B cell (primary cell): ENCODE data around the gene SEMA4D. TPM values are rescaled to one million over a fixed set of nuclear protein-coding genes. Genes with fewer than 3 reads are reported as not detected.

Experiments used
- ATAC-seq: fragments of 200-7000 bp; cut with Tn5 transposase; one replicate; pipeline ENCODE4 v1.10.0; 2021; ENCODE audit warnings: low read depth, mild to moderate bottlenecking, moderate number of reproducible peaks, moderate library complexity
- CTCF ChIA-PET: fragments of 350-600 bp; sonication (Branson Sonifier 250); formaldehyde crosslinking; loops from one replicate; lab custom pipeline; 2021; ENCODE audit warnings: antibody characterized with exemption, inconsistent platforms; lab: Charles Lee
- POLR2A ChIA-PET: fragments of 350-600 bp; sonication (Branson Sonifier 250); formaldehyde crosslinking; loops from one replicate; lab custom pipeline; 2021; ENCODE audit warnings: antibody characterized with exemption; lab: Charles Lee
- DNase-seq: peaks from one replicate; pipeline ENCODE4 v3.0.0; 2013
- H2AFZ ChIP-seq: 2 replicates; pipeline ENCODE4 v1.6.1; 2012; ENCODE audit warnings: mild to moderate bottlenecking, low read depth, low read length; ENCODE audit not compliant: insufficient read depth, poor library complexity, severe bottlenecking
- H3K27ac ChIP-seq, 2 donors: 1 replicate in 1 of 2; 2 replicates in 1 of 2; pipeline ENCODE4 v1.5.1; 2012 to 2013; ENCODE audit warnings: low read length in 2 of 2, mild to moderate bottlenecking in 2 of 2, moderate library complexity in 1 of 2
- H3K27me3 ChIP-seq, 4 experiments: fragments of 200-600 bp in 1 of 4; sonication (generic) in 1 of 4; replicated peaks in 1 of 4; 1 replicate in 2 of 4; 2 replicates in 2 of 4; pipeline versions ENCODE4 v1.6.1 to v1.7.0; 2013 to 2016; ENCODE audit warnings: low read length in 3 of 4, mild to moderate bottlenecking in 2 of 4, mixed read lengths in 1 of 4, moderate library complexity in 1 of 4; ENCODE audit not compliant: insufficient read depth in 4 of 4, control insufficient read depth in 3 of 4; ENCODE audit errors: control extremely low read depth in 1 of 4
- H3K36me3 ChIP-seq, 2 experiments: replicated peaks in 1 of 2; 1 replicate in 1 of 2; 2 replicates in 1 of 2; pipeline versions ENCODE4 v1.6.1 to v1.7.1; 2013; ENCODE audit warnings: low read length in 1 of 2; ENCODE audit not compliant: insufficient read depth in 2 of 2, control insufficient read depth in 1 of 2; ENCODE audit errors: control extremely low read depth in 1 of 2, extremely low read depth in 1 of 2
- H3K4me1 ChIP-seq, 2 donors: fragments of 200-600 bp in 1 of 2; sonication (generic) in 1 of 2; 1 replicate in 1 of 2; 2 replicates in 1 of 2; pipeline versions ENCODE4 v1.5.1 to v1.6.1; 2013 to 2017; ENCODE audit warnings: low read length in 2 of 2; ENCODE audit not compliant: control insufficient read depth in 2 of 2, insufficient read depth in 2 of 2
- H3K4me2 ChIP-seq: replicated peaks from 2 replicates; pipeline ENCODE3; 2012; ENCODE audit warnings: mild to moderate bottlenecking, low read depth, low read length; ENCODE audit not compliant: poor library complexity, severe bottlenecking
- H3K4me3 ChIP-seq, 5 experiments: fragments of 200-600 bp in 1 of 5; sonication (generic) in 1 of 5; 1 replicate in 3 of 5; 2 replicates in 2 of 5; pipeline versions ENCODE4 v1.5.1 to v1.7.0; 2011 to 2016; ENCODE audit warnings: low read length in 4 of 5, mild to moderate bottlenecking in 4 of 5, low read depth in 2 of 5, control low read depth in 1 of 5, moderate library complexity in 1 of 5; ENCODE audit not compliant: insufficient read depth in 1 of 5; ENCODE audit errors: control extremely low read depth in 1 of 5, extremely low read depth in 1 of 5
- H3K79me2 ChIP-seq: fragments of 200-600 bp; sonication (generic); one replicate; pipeline ENCODE4 v1.6.0; 2016; ENCODE audit warnings: low read length; ENCODE audit not compliant: control insufficient read depth, insufficient read depth
- H3K9ac ChIP-seq: fragments of 200-600 bp; sonication (generic); 2 replicates; pipeline ENCODE4 v1.6.1; 2017; ENCODE audit warnings: mild to moderate bottlenecking, low read length, moderate library complexity
- H3K9me3 ChIP-seq, 3 donors: one replicate each; pipeline versions ENCODE4 v1.6.1 to v1.7.1; 2013; ENCODE audit warnings: low read length in 2 of 3; ENCODE audit not compliant: control insufficient read depth in 2 of 3, insufficient read depth in 1 of 3; ENCODE audit errors: control extremely low read depth in 1 of 3
- H4K20me1 ChIP-seq: 2 replicates; pipeline ENCODE4 v1.6.0; 2012; ENCODE audit warnings: mild to moderate bottlenecking, low read length; ENCODE audit not compliant: insufficient read depth, control insufficient read depth, poor library complexity, severe bottlenecking
- H3K27ac Mint-ChIP-seq: one replicate; pipeline ENCODE4 v1.8.0; 2021; ENCODE audit warnings: mixed read lengths
- H3K27me3 Mint-ChIP-seq: one replicate; pipeline ENCODE4 v1.8.0; 2021; ENCODE audit warnings: mixed read lengths
- H3K4me1 Mint-ChIP-seq: one replicate; pipeline ENCODE4 v1.8.0; 2021; ENCODE audit warnings: mixed read lengths
- H3K4me3 Mint-ChIP-seq: one replicate; pipeline ENCODE4 v1.8.0; 2021; ENCODE audit warnings: mixed read lengths
- H3K9me3 Mint-ChIP-seq: one replicate; pipeline ENCODE4 v1.8.0; 2022; ENCODE audit warnings: mixed read lengths; ENCODE audit not compliant: insufficient read depth
- CTCF ChIP-seq: fragments of 200-600 bp; IDR thresholded peaks from one replicate; pipeline ENCODE4 v1.8.0; 2022; ENCODE audit warnings: antibody characterized with exemption, mild to moderate bottlenecking
- EZH2 ChIP-seq: IDR thresholded peaks from 2 replicates; pipeline ENCODE4 v1.6.1; 2012; ENCODE audit warnings: borderline replicate concordance, low read depth, mild to moderate bottlenecking, moderate library complexity, low read length; ENCODE audit not compliant: insufficient read depth, poor library complexity, severe bottlenecking
- whole genome bisulfite sequencing: methylation state at CpG from one replicate; pipeline ENCODE4 v1.1.5; 2013; ENCODE audit warnings: missing lambda C conversion rate; ENCODE audit not compliant: insufficient coverage; 5-methylcytosine and 5-hydroxymethylcytosine counted together
- intact Hi-C: fragments of 100-400 bp; cut with micrococcal nuclease; formaldehyde crosslinking; loops from one replicate; pipeline ENCODE4 v1.10.0; 2022
- polyA plus RNA-seq: library from polyadenylated mRNA; depleted of rRNA; stranded (reverse); fragments of >200 nt; gene quantifications from 2 replicates; pipeline ENCODE4 v1.2.3, GENCODE V29; 2012
- total RNA-seq, 2 donors: library from RNA; stranded (reverse); fragments of 120-200 nt in 1 of 2; gene quantifications; 1 replicate in 1 of 2; 2 replicates in 1 of 2; pipeline versions ENCODE4 v1.2.3 to v1.2.4, GENCODE V29; 2013 to 2022

Gene SEMA4D
- total and polyA plus RNA-seq, 2 donors (not counting 1 experiment from before 2014, with no cell fraction given) = 53.6 to 231 TPM

- TF ChIP-seq CTCF = no peak
- no peak for TF ChIP-seq EZH2
- Histone ChIP-seq H4K20me1 (peaks cover 28% of the 10 kb centered on the region), H3K27me3 (no peaks in the 10 kb centered on the region), H3K4me2 (no peak overlapping the region), H3K27ac (no peak overlapping the region), H3K4me1 (peaks cover 0 to 7% of the 10 kb centered on the region in 2 donors), H3K79me2 (peaks cover 16% of the 10 kb centered on the region), H3K4me3 (no peak overlapping the region), H2AFZ (no peak overlapping the region), H3K9ac (no peak overlapping the region), H3K36me3 (peaks cover 15 to 92% of the 10 kb centered on the region in 2 experiments), H3K9me3 (no peaks in the 10 kb centered on the region)
- 100% methylated on average over 4 of the region's 5 CpGs for WGBS
- CTCF ChIA-PET = interaction anchor here (0.8 to 1.7 kb wide), 6 partner anchors 8 to 201 kb away, joined by 3 to 5 read pairs (median 4); no protein-coding TSS in a partner anchor
- Mint-ChIP-seq H3K27ac (no peak overlapping the region), H3K4me1 (peaks cover 8% of the 10 kb centered on the region), H3K27me3 (no peaks in the 10 kb centered on the region), H3K4me3 (no peak overlapping the region), H3K9me3 (no peaks in the 10 kb centered on the region)
- intact Hi-C loops = no loop called here
- ATAC-seq = no peak
- POLR2A ChIA-PET = no interaction called here
- no peak for DNase-seq
Measured at GRCh38 chr9:89347651-89348050, 150.3 kb downstream of the SEMA4D start.

DNA sequence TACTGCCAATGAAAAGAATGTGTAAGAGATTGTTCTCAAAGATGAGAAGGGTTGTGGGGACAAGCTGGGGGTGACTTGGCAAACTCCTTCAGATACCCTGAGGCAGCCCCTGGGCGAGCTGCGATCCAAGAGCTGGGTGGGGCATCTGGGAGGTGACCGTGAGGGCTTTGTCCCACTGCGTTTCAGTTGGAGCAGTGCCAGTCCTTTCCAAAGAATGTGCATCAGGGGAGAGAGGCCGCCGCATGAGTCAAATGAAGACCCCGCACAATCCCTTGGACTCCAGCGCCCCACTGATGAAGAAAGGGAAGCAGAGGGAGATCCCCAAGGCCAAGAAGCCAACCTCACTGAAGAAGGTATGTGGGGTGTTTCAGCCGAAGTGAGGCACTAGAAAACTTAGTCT is 151.2 kb downstream of the SEMA4D start:
- H3K4me3 Mint-ChIP-seq = no peak overlapping the region
- Histone ChIP-seq H4K20me1 (peaks cover 26% of the 10 kb centered on the region), H3K9me3 (no peaks in the 10 kb centered on the region), H3K36me3 (peaks cover 18 to 92% of the 10 kb centered on the region in 2 experiments), H3K27ac (no peak overlapping the region), H3K27me3 (no peaks in the 10 kb centered on the region), H3K4me3 (no peak overlapping the region), H3K4me2 (no peak overlapping the region), H3K79me2 (peaks cover 15% of the 10 kb centered on the region), H2AFZ (no peak overlapping the region), H3K4me1 (no peaks in the 10 kb centered on the region), H3K9ac (no peak overlapping the region)
- H3K4me1 Mint-ChIP-seq = no peaks in the 10 kb centered on the region
- intact Hi-C loops = no loop called here
- no peak for DNase-seq
- TF ChIP-seq EZH2 (no peak), CTCF (no peak)
- ChIA-PET POLR2A (no interaction called here), CTCF (interaction anchor here (0.8 to 1.2 kb wide), 2 partner anchors 82 to 202 kb away, joined by 3 to 4 read pairs; no protein-coding TSS in a partner anchor)
- H3K27me3 Mint-ChIP-seq = no peaks in the 10 kb centered on the region
- 99% methylated on average over 8 of the region's 9 CpGs for WGBS
- no peaks in the 10 kb centered on the region for H3K9me3 Mint-ChIP-seq
- H3K27ac Mint-ChIP-seq = no peak overlapping the region
- ATAC-seq = no peak
